DND-41 (cell line): ENCODE data around the gene FLNC.

Source experiments
- ATAC-seq: fragments of 200-7000 bp; cut with Tn5 transposase; 3 replicates; pipeline ENCODE4 v1.9.1; 2021; ENCODE audit warnings: low read depth; ENCODE audit not compliant: insufficient read depth
- DNase-seq: peaks from one replicate; pipeline ENCODE4 v3.0.0-alpha.2; 2020
- H2AFZ ChIP-seq: 2 replicates; pipeline ENCODE4 v1.6.0; 2012; ENCODE audit warnings: low read depth, low read length
- H3K27ac ChIP-seq: 2 replicates; pipeline ENCODE4 v1.5.1; 2012; ENCODE audit warnings: low read length, inconsistent platforms
- H3K27me3 ChIP-seq: fragments of 200-600 bp; sonication (generic); 2 replicates; pipeline ENCODE4 v1.6.0; 2012; ENCODE audit warnings: low read length, mild to moderate bottlenecking, inconsistent platforms; ENCODE audit not compliant: insufficient read depth, poor library complexity
- H3K36me3 ChIP-seq: 2 replicates; pipeline ENCODE4 v1.5.1; 2012; ENCODE audit warnings: low read length, inconsistent platforms; ENCODE audit not compliant: insufficient read depth
- H3K4me1 ChIP-seq: 2 replicates; pipeline ENCODE4 v1.5.1; 2012; ENCODE audit warnings: mild to moderate bottlenecking, low read length; ENCODE audit not compliant: insufficient read depth
- H3K4me2 ChIP-seq: 2 replicates; pipeline ENCODE4 v1.6.0; 2012; ENCODE audit warnings: mild to moderate bottlenecking, moderate library complexity, low read length, inconsistent platforms; ENCODE audit not compliant: insufficient read depth
- H3K4me3 ChIP-seq, 2 experiments: fragments of 200-600 bp in 1 of 2; shearing (Covaris generic) in 1 of 2; 2 replicates each; pipeline ENCODE4 v1.5.1; 2012 to 2016; ENCODE audit warnings: inconsistent platforms in 2 of 2, low read length in 2 of 2, mild to moderate bottlenecking in 2 of 2, low read depth in 1 of 2, moderate library complexity in 1 of 2
- H3K79me2 ChIP-seq: 2 replicates; pipeline ENCODE4 v1.6.0; 2012; ENCODE audit warnings: low read length, inconsistent platforms; ENCODE audit not compliant: insufficient read depth
- H3K9ac ChIP-seq: 2 replicates; pipeline ENCODE4 v1.6.0; 2012; ENCODE audit warnings: low read depth, mild to moderate bottlenecking, inconsistent platforms, low read length, moderate library complexity
- H3K9me3 ChIP-seq: 2 replicates; pipeline ENCODE4 v1.5.1; 2012; ENCODE audit warnings: low read length, moderate library complexity, mild to moderate bottlenecking, inconsistent platforms; ENCODE audit not compliant: insufficient read depth, severe bottlenecking
- H4K20me1 ChIP-seq: 2 replicates; pipeline ENCODE4 v1.6.0; 2012; ENCODE audit warnings: low read length; ENCODE audit not compliant: insufficient read depth
- EZH2 ChIP-seq: IDR thresholded peaks from 3 replicates; pipeline ENCODE4 v1.6.1; 2012; ENCODE audit warnings: borderline replicate concordance, low read depth, mild to moderate bottlenecking, moderate library complexity, low read length, inconsistent platforms; ENCODE audit not compliant: severe bottlenecking
- TF ChIP-seq, protein P1 (sequence below): IDR thresholded peaks from 2 replicates; pipeline ENCODE4 v1.5.1; 2012; ENCODE audit warnings: borderline replicate concordance, low read length, moderate library complexity, mild to moderate bottlenecking; ENCODE audit not compliant: poor library complexity, severe bottlenecking; ENCODE audit errors: extremely low read depth

FLNC gene

DNA sequence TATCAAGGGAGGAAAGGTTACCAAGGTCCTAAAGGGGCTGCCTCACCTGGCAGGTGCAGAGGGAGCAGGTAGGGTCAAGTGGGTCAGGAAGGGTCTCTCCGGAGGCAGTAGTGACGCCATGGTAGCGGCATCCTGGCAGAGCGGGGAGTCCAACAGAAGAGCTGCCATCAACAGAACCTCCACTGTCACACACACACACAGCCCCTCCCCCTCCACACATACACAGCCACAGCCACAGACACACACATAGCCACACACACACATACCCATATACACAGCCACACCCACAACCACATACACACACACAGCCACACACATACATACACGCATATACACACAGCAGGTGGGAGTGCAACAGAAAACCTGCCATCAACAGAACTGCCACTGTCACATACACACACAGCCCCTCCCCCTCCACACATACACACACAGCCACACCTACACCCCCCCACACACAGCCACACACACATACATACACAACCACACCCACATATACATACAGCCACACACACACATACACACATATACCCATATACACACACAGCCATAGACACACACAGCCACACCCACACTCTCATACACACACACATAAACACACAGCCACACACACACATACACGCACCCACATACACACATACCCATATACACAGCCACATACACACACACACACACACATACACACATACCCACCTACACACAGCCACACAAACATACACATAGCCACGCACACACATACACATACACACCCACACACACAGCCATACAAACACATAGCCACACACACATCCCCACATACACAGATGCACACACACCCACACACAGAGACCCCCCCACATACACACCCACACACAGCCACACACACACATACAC lies 57.2 kb downstream of the FLNC start:
- TF ChIP-seq, protein P1, sequence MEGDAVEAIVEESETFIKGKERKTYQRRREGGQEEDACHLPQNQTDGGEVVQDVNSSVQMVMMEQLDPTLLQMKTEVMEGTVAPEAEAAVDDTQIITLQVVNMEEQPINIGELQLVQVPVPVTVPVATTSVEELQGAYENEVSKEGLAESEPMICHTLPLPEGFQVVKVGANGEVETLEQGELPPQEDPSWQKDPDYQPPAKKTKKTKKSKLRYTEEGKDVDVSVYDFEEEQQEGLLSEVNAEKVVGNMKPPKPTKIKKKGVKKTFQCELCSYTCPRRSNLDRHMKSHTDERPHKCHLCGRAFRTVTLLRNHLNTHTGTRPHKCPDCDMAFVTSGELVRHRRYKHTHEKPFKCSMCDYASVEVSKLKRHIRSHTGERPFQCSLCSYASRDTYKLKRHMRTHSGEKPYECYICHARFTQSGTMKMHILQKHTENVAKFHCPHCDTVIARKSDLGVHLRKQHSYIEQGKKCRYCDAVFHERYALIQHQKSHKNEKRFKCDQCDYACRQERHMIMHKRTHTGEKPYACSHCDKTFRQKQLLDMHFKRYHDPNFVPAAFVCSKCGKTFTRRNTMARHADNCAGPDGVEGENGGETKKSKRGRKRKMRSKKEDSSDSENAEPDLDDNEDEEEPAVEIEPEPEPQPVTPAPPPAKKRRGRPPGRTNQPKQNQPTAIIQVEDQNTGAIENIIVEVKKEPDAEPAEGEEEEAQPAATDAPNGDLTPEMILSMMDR, result no peak
- TF ChIP-seq EZH2, result no peak
- no peaks in the 10 kb centered on the region; the same call in 1 of the 2 replicates for H4K20me1 ChIP-seq
- H2AFZ ChIP-seq, result no peak overlapping the region
- H3K9ac ChIP-seq, result no peak overlapping the region
- no peaks in the 10 kb centered on the region for H3K79me2 ChIP-seq
- ATAC-seq (no peak), DNase-seq (no peak)
- H3K9me3 ChIP-seq, result no peaks in the 10 kb centered on the region
- no peaks in the 10 kb centered on the region for H3K4me1 ChIP-seq
- no peak overlapping the region for H3K4me2 ChIP-seq
- H3K27ac ChIP-seq, result no peak overlapping the region
- no peaks in the 10 kb centered on the region for H3K27me3 ChIP-seq
- H3K4me3 ChIP-seq, result no peak overlapping the region
- no peaks in the 10 kb centered on the region for H3K36me3 ChIP-seq

DNA sequence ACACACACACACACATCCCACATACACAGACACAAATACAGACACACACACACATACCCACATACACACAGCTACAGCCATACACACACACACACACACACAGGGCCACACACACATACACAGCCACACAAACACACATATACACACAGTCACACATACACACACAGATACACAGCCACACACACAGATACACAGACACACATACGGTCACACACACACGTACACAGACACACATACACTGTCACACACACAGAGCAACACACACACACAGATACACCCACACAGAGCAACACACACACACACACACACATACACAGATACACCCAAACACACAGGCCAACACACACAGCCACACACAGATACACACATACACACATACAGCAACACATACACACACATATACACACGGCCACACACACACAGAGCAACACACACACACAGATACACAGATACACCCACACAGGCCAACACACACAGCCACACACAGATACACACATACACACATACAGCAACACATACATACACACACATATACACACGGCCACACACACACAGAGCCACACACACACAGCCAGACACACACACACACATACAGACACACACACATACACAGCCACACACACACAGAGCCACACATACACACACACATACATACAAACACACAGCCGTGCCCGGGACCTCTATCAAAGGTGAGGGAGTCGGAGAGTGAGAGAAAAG lies 58.0 kb downstream of the FLNC start:
- ATAC-seq (no peak), DNase-seq (no peak)
- no peaks in the 10 kb centered on the region for H3K27me3 ChIP-seq
- H2AFZ ChIP-seq, result no peak overlapping the region
- no peaks in the 10 kb centered on the region for H3K36me3 ChIP-seq
- no peaks in the 10 kb centered on the region; the same call in 1 of the 2 replicates for H4K20me1 ChIP-seq
- no peaks in the 10 kb centered on the region for H3K9me3 ChIP-seq
- H3K27ac ChIP-seq, result no peak overlapping the region
- no peak overlapping the region for H3K4me2 ChIP-seq
- H3K79me2 ChIP-seq, result no peaks in the 10 kb centered on the region
- no peaks in the 10 kb centered on the region for H3K4me1 ChIP-seq
- no peak overlapping the region for H3K9ac ChIP-seq
- no peak overlapping the region for H3K4me3 ChIP-seq
- no peak for TF ChIP-seq EZH2
- TF ChIP-seq, protein P1, result no peak

DNA sequence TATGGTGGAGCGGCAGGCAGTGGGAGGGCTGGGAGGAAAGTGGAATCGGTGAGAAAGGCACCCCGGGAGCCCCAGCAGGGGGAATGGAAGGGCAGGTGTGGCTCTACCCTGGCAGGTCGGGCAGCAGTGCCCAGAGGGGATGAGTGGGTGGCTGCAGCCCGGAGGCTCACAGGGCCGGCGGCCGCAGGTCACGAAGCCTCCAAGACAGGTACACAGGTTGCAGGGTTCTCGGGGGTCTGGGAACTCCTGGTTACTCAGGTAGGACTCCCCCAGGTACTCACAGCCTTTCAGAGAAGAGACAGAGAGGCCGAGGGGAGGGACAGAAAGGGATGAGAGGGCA lies 58.5 kb downstream of the FLNC start:
- no peak overlapping the region for H3K4me2 ChIP-seq
- H3K79me2 ChIP-seq, result no peaks in the 10 kb centered on the region
- DNase-seq (no peak), ATAC-seq (no peak)
- H4K20me1 ChIP-seq, result no peaks in the 10 kb centered on the region; the same call in 1 of the 2 replicates
- no peaks in the 10 kb centered on the region for H3K9me3 ChIP-seq
- no peak overlapping the region for H3K27ac ChIP-seq
- no peaks in the 10 kb centered on the region for H3K36me3 ChIP-seq
- H3K9ac ChIP-seq, result no peak overlapping the region
- TF ChIP-seq, protein P1, result no peak
- TF ChIP-seq EZH2, result no peak
- H3K4me3 ChIP-seq, result no peak overlapping the region
- no peak overlapping the region for H2AFZ ChIP-seq
- no peaks in the 10 kb centered on the region for H3K27me3 ChIP-seq
- H3K4me1 ChIP-seq, result no peaks in the 10 kb centered on the region
